T-helper 1 cell treated with Interleukin-12 subunit alpha and Interleukin-12 subunit beta and Interleukin-4 antibody, amounts not matched to agents 30 μg/mL and 1 μg/mL, for 36 hours (primary cell): ENCODE measurements around the gene VSIG10L2.

Experiments
- H3K27ac Mint-ChIP-seq: one replicate; pipeline ENCODE4 v1.8.0; 2021; ENCODE audit warnings: mild to moderate bottlenecking, mixed read lengths
- H3K27me3 Mint-ChIP-seq: one replicate; pipeline ENCODE4 v1.8.0; 2021; ENCODE audit warnings: low read depth, mixed read lengths
- H3K36me3 Mint-ChIP-seq: one replicate; pipeline ENCODE4 v1.8.0; 2021; ENCODE audit warnings: low read depth, mixed read lengths
- H3K4me1 Mint-ChIP-seq: one replicate; pipeline ENCODE4 v1.8.0; 2021; ENCODE audit warnings: low read depth, mixed read lengths
- H3K4me3 Mint-ChIP-seq: one replicate; pipeline ENCODE4 v1.8.0; 2021; ENCODE audit warnings: mild to moderate bottlenecking, moderate library complexity, mixed read lengths
- H3K9me3 Mint-ChIP-seq: one replicate; pipeline ENCODE4 v1.8.0; 2021; ENCODE audit warnings: mixed read lengths

Gene VSIG10L2

GRCh38 chr11:125957618-125958332 is 11.9 kb downstream of the VSIG10L2 start:
- Mint-ChIP-seq H3K36me3 (no peaks in the 10 kb centered on the region), H3K9me3 (no peaks in the 10 kb centered on the region), H3K4me1 (peaks cover 5% of the 10 kb centered on the region), H3K27ac (no peak overlapping the region), H3K27me3 (no peaks in the 10 kb centered on the region), H3K4me3 (peak overlapping the region; percentile 36)

GRCh38 chr11:125958872-125959400 is 13.1 kb downstream of the VSIG10L2 start:
- H3K27me3 Mint-ChIP-seq, result no peaks in the 10 kb centered on the region
- H3K4me1 Mint-ChIP-seq, result peaks cover 5% of the 10 kb centered on the region
- no peak overlapping the region for H3K27ac Mint-ChIP-seq
- no peaks in the 10 kb centered on the region for H3K36me3 Mint-ChIP-seq
- H3K4me3 Mint-ChIP-seq, result no peak overlapping the region
- H3K9me3 Mint-ChIP-seq, result no peaks in the 10 kb centered on the region

- H3K27ac Mint-ChIP-seq, result no peak overlapping the region
- H3K27me3 Mint-ChIP-seq, result no peaks in the 10 kb centered on the region
- no peak overlapping the region for H3K4me3 Mint-ChIP-seq
- no peaks in the 10 kb centered on the region for H3K9me3 Mint-ChIP-seq
- no peaks in the 10 kb centered on the region for H3K36me3 Mint-ChIP-seq
- peaks cover 5% of the 10 kb centered on the region for H3K4me1 Mint-ChIP-seq
These were observed 13.7 kb downstream of the VSIG10L2 start for GRCh38 chr11:125959511-125959910.

GRCh38 chr11:125959931-125960330 is 14.1 kb downstream of the VSIG10L2 start:
- Mint-ChIP-seq H3K4me3 (no peak overlapping the region), H3K4me1 (peaks cover 5% of the 10 kb centered on the region), H3K9me3 (no peaks in the 10 kb centered on the region), H3K27ac (no peak overlapping the region), H3K27me3 (no peaks in the 10 kb centered on the region), H3K36me3 (no peaks in the 10 kb centered on the region)

GRCh38 chr11:125960771-125961170 is 14.9 kb downstream of the VSIG10L2 start:
- H3K4me3 Mint-ChIP-seq, result no peak overlapping the region
- H3K27me3 Mint-ChIP-seq, result no peaks in the 10 kb centered on the region
- H3K36me3 Mint-ChIP-seq, result no peaks in the 10 kb centered on the region
- no peak overlapping the region for H3K27ac Mint-ChIP-seq
- peaks cover 5% of the 10 kb centered on the region for H3K4me1 Mint-ChIP-seq
- H3K9me3 Mint-ChIP-seq, result no peaks in the 10 kb centered on the region

- H3K36me3 Mint-ChIP-seq, result no peaks in the 10 kb centered on the region
- H3K4me3 Mint-ChIP-seq, result no peak overlapping the region
- no peaks in the 10 kb centered on the region for H3K9me3 Mint-ChIP-seq
- no peak overlapping the region for H3K27ac Mint-ChIP-seq
- H3K27me3 Mint-ChIP-seq, result peaks cover 4% of the 10 kb centered on the region
- H3K4me1 Mint-ChIP-seq, result no peaks in the 10 kb centered on the region
These were observed 21.7 kb downstream of the VSIG10L2 start for GRCh38 chr11:125967515-125967914.

- Mint-ChIP-seq H3K9me3 (no peaks in the 10 kb centered on the region), H3K4me1 (no peaks in the 10 kb centered on the region), H3K27ac (no peak overlapping the region), H3K4me3 (no peak overlapping the region), H3K36me3 (no peaks in the 10 kb centered on the region), H3K27me3 (peaks cover 4% of the 10 kb centered on the region)
These were observed 22.5 kb downstream of the VSIG10L2 start for GRCh38 chr11:125968354-125968753.

- Mint-ChIP-seq H3K4me1 (no peaks in the 10 kb centered on the region), H3K4me3 (no peak overlapping the region), H3K27ac (no peak overlapping the region), H3K9me3 (no peaks in the 10 kb centered on the region), H3K36me3 (no peaks in the 10 kb centered on the region), H3K27me3 (peaks cover 4% of the 10 kb centered on the region)
These were observed 25.8 kb downstream of the VSIG10L2 start for GRCh38 chr11:125971618-125972017.

- Mint-ChIP-seq H3K27ac (no peak overlapping the region), H3K9me3 (no peaks in the 10 kb centered on the region), H3K4me3 (no peak overlapping the region), H3K36me3 (no peaks in the 10 kb centered on the region), H3K4me1 (no peaks in the 10 kb centered on the region), H3K27me3 (no peaks in the 10 kb centered on the region)
These were observed 28.4 kb downstream of the VSIG10L2 start for GRCh38 chr11:125974284-125974683.

- H3K4me1 Mint-ChIP-seq, result no peaks in the 10 kb centered on the region
- no peaks in the 10 kb centered on the region for H3K9me3 Mint-ChIP-seq
- no peak overlapping the region for H3K27ac Mint-ChIP-seq
- H3K27me3 Mint-ChIP-seq, result no peaks in the 10 kb centered on the region
- H3K4me3 Mint-ChIP-seq, result no peak overlapping the region
- H3K36me3 Mint-ChIP-seq, result no peaks in the 10 kb centered on the region
These were observed 29.8 kb downstream of the VSIG10L2 start for GRCh38 chr11:125975634-125976033.

GRCh38 chr11:125976156-125976555 is 30.3 kb downstream of the VSIG10L2 start:
- Mint-ChIP-seq H3K9me3 (no peaks in the 10 kb centered on the region), H3K27me3 (no peaks in the 10 kb centered on the region), H3K4me3 (no peak overlapping the region), H3K27ac (no peak overlapping the region), H3K4me1 (no peaks in the 10 kb centered on the region), H3K36me3 (no peaks in the 10 kb centered on the region)

GRCh38 chr11:125977333-125977732 is 31.5 kb downstream of the VSIG10L2 start:
- H3K4me1 Mint-ChIP-seq, result no peaks in the 10 kb centered on the region
- H3K27ac Mint-ChIP-seq, result no peak overlapping the region
- H3K36me3 Mint-ChIP-seq, result no peaks in the 10 kb centered on the region
- no peaks in the 10 kb centered on the region for H3K9me3 Mint-ChIP-seq
- H3K27me3 Mint-ChIP-seq, result no peaks in the 10 kb centered on the region
- no peak overlapping the region for H3K4me3 Mint-ChIP-seq

- Mint-ChIP-seq H3K27me3 (no peaks in the 10 kb centered on the region), H3K4me1 (no peaks in the 10 kb centered on the region), H3K9me3 (no peaks in the 10 kb centered on the region), H3K36me3 (no peaks in the 10 kb centered on the region), H3K4me3 (no peak overlapping the region), H3K27ac (no peak overlapping the region)
These were observed 32.4 kb downstream of the VSIG10L2 start for GRCh38 chr11:125978181-125978716.

- no peaks in the 10 kb centered on the region for H3K36me3 Mint-ChIP-seq
- H3K27me3 Mint-ChIP-seq, result no peaks in the 10 kb centered on the region
- H3K9me3 Mint-ChIP-seq, result no peaks in the 10 kb centered on the region
- no peak overlapping the region for H3K27ac Mint-ChIP-seq
- H3K4me3 Mint-ChIP-seq, result no peak overlapping the region
- H3K4me1 Mint-ChIP-seq, result no peaks in the 10 kb centered on the region
These were observed 33.0 kb downstream of the VSIG10L2 start for GRCh38 chr11:125978778-125979407.

- Mint-ChIP-seq H3K9me3 (no peaks in the 10 kb centered on the region), H3K4me3 (no peak overlapping the region), H3K27ac (no peak overlapping the region), H3K36me3 (no peaks in the 10 kb centered on the region), H3K27me3 (no peaks in the 10 kb centered on the region), H3K4me1 (no peaks in the 10 kb centered on the region)
These were observed 33.7 kb downstream of the VSIG10L2 start for GRCh38 chr11:125979511-125979910.
